PC-3 (cell line): ENCODE data around the gene SF3B6. TPM values are rescaled to one million over a fixed set of nuclear protein-coding genes. Genes with fewer than 3 reads are reported as not detected.
A peak's percentile ranks its signal among the peaks of the same experiment; 100 is the strongest.
"Not testable (repeated sequence)": the region's sequence is repeated elsewhere in the genome, so short reads cannot be mapped to it uniquely, and the experiment has no call there.

Experiments used
- ATAC-seq: fragments of 200-7000 bp; cut with Tn5 transposase; 2 replicates; pipeline ENCODE4 v1.9.1; 2020; ENCODE audit warnings: mild to moderate bottlenecking, moderate library complexity
- BruUV-seq: library from RNA; stranded (reverse); fragments of 400-500 nt; replicated peaks from 2 replicates; lab custom pipeline; 2021; lab: Mats Ljungman, UMichigan
- CTCF ChIA-PET: fragments of 300-600 bp; sonication (Branson Sonifier 250); formaldehyde crosslinking; loops from one replicate; lab custom pipeline; 2022; ENCODE audit warnings: antibody characterized with exemption; lab: Charles Lee
- POLR2A ChIA-PET: fragments of 300-600 bp; sonication (Branson Sonifier 250); formaldehyde crosslinking; loops from one replicate; lab custom pipeline; 2022; ENCODE audit warnings: antibody characterized with exemption; ENCODE audit not compliant: unreplicated experiment; lab: Charles Lee
- DNase-seq: peaks from one replicate; pipeline ENCODE4 v3.0.0-alpha.2; 2015
- H2AFZ ChIP-seq: fragments of 300-600 bp; sonication (generic); 2 replicates; pipeline ENCODE4 v1.6.0; 2016; ENCODE audit warnings: antibody characterized with exemption, low read length
- H3F3A ChIP-seq: fragments of 300-600 bp; sonication (generic); one replicate; pipeline ENCODE4 v1.6.0; 2017; ENCODE audit warnings: antibody characterized with exemption, low read length, control low read depth, mild to moderate bottlenecking; ENCODE audit not compliant: unreplicated experiment
- H3K27ac ChIP-seq: fragments of 300-600 bp; sonication (generic); 2 replicates; pipeline ENCODE4 v1.5.1; 2016; ENCODE audit warnings: mild to moderate bottlenecking, low read length
- H3K27me3 ChIP-seq: fragments of 300-600 bp; sonication (generic); 2 replicates; pipeline ENCODE4 v1.6.1; 2016; ENCODE audit warnings: low read length, mixed read lengths
- H3K36me3 ChIP-seq: fragments of 300-600 bp; sonication (generic); 2 replicates; pipeline ENCODE4 v1.6.1; 2016; ENCODE audit warnings: low read depth, mixed run types, low read length, mixed read lengths
- H3K4me1 ChIP-seq: fragments of 300-600 bp; sonication (generic); 2 replicates; pipeline ENCODE4 v1.5.1; 2016; ENCODE audit warnings: low read length; ENCODE audit not compliant: insufficient read depth
- H3K4me2 ChIP-seq: fragments of 300-600 bp; sonication (generic); 2 replicates; pipeline ENCODE4 v1.6.0; 2016; ENCODE audit warnings: low read length
- H3K4me3 ChIP-seq: fragments of 300-600 bp; sonication (generic); 2 replicates; pipeline ENCODE4 v1.5.1; 2016; ENCODE audit warnings: mild to moderate bottlenecking, low read length, mixed read lengths
- H3K79me2 ChIP-seq: fragments of 300-600 bp; sonication (generic); 2 replicates; pipeline ENCODE4 v1.6.1; 2017; ENCODE audit warnings: low read length, mixed read lengths
- H3K9ac ChIP-seq: fragments of 300-600 bp; sonication (generic); 2 replicates; pipeline ENCODE4 v1.6.0; 2016; ENCODE audit warnings: mild to moderate bottlenecking, low read length
- H3K9me2 ChIP-seq: fragments of 300-600 bp; sonication (generic); replicated peaks from 2 replicates; pipeline ENCODE4 v1.6.1; 2016; ENCODE audit warnings: mixed run types, low read length, mixed read lengths
- H3K9me3 ChIP-seq: fragments of 300-600 bp; sonication (generic); 2 replicates; pipeline ENCODE4 v1.6.1; 2016; ENCODE audit warnings: low read length, mixed read lengths
- H4K20me1 ChIP-seq: fragments of 300-600 bp; sonication (generic); 2 replicates; pipeline ENCODE4 v1.6.1; 2016; ENCODE audit warnings: low read length, mixed read lengths
- EZH2 ChIP-seq: fragments of 300-600 bp; sonication (generic); IDR thresholded peaks from one replicate; pipeline ENCODE4 v1.6.1; 2017; ENCODE audit warnings: antibody characterized with exemption, mild to moderate bottlenecking, low read length; ENCODE audit not compliant: unreplicated experiment
- EZH2phosphoT487 ChIP-seq: fragments of 300-600 bp; sonication (generic); IDR thresholded peaks from 2 replicates; pipeline ENCODE4 v1.6.1; 2018; ENCODE audit warnings: mild to moderate bottlenecking, antibody characterized with exemption, low read length, borderline replicate concordance
- intact Hi-C: fragments of 100-400 bp; cut with micrococcal nuclease; formaldehyde crosslinking; loops from 2 replicates; pipeline ENCODE4 v1.9.0; 2023
- total RNA-seq: library from RNA; depleted of rRNA; stranded (reverse); fragments of >200 nt; gene quantifications from 2 replicates; pipeline ENCODE4 v1.2.3, GENCODE V29; 2014
- TF ChIP-seq, protein P1 (sequence below): fragments of 300-600 bp; sonication (generic); conservative IDR thresholded peaks from 2 replicates; pipeline ENCODE4 v1.5.1; 2017; ENCODE audit warnings: antibody characterized with exemption, low read depth, mild to moderate bottlenecking, low read length

SF3B6 gene
- total RNA-seq, 1 experiment from 2014 or later, result 220 TPM

DNA sequence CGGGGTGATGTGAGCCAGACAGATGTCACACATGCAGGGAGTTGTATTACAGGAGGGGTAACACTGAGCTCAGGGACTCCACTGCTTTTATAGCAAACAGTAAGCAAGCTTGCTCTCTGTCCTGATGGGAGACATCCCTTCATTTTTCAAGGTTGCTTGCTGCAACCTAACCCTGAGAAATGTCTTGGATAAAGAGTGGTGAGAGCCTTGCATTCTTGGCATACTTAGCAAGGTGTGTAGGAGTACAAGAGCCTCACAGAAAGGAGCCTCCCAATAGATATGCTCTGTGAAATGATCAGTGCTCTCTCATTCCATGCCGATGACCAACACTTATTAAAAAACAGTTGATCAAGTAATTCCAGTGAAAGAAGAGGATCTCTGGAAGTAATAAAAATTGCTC lies 38.9 kb upstream of the SF3B6 start:
- intact Hi-C loops, result no loop called here
- no peak for ATAC-seq
- TF ChIP-seq, protein P1, sequence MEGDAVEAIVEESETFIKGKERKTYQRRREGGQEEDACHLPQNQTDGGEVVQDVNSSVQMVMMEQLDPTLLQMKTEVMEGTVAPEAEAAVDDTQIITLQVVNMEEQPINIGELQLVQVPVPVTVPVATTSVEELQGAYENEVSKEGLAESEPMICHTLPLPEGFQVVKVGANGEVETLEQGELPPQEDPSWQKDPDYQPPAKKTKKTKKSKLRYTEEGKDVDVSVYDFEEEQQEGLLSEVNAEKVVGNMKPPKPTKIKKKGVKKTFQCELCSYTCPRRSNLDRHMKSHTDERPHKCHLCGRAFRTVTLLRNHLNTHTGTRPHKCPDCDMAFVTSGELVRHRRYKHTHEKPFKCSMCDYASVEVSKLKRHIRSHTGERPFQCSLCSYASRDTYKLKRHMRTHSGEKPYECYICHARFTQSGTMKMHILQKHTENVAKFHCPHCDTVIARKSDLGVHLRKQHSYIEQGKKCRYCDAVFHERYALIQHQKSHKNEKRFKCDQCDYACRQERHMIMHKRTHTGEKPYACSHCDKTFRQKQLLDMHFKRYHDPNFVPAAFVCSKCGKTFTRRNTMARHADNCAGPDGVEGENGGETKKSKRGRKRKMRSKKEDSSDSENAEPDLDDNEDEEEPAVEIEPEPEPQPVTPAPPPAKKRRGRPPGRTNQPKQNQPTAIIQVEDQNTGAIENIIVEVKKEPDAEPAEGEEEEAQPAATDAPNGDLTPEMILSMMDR, result no peak
- TF ChIP-seq EZH2 (no peak), EZH2phosphoT487 (no peak)

DNA sequence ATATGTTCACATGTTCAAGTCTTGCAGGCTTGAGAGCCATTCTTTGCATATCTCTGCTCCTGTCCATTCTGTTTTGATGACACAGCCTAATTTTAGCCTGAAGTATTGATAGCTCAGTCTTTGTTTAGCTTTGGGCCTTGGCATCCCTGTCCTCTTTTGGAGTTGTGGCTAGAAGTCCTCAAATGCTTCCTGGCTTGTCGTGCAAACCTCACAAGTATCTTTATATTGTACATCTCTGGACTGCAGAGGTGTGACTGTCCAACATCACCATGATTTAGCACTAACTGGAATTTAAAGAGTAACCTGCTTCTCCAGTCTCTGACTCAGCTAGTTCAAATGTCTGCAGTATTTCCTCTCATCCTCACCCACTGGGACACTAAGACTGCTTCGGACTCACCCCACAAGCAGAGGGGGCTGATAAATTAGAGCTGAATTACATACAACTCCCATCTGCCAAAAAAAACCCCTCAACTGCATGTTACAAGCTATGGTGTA lies 35.3 kb upstream of the SF3B6 start:
- DNase-seq, result peak; percentile 63
- Histone ChIP-seq H4K20me1 (no peaks in the 10 kb centered on the region), H3K9me3 (no peaks in the 10 kb centered on the region), H3F3A (no peaks in the 10 kb centered on the region), H3K4me1 (peaks cover 11% of the 10 kb centered on the region), H3K79me2 (no peaks in the 10 kb centered on the region), H3K4me2 (peak overlapping the region; percentile 10; the same call in 1 of the 2 replicates), H2AFZ (0 out of 2 replicates have a peak overlapping the region, but pooled peaks have one; percentile 16), H3K27me3 (no peaks in the 10 kb centered on the region), H3K9me2 (no peaks in the 10 kb centered on the region), H3K27ac (no peak overlapping the region), H3K4me3 (no peak overlapping the region), H3K9ac (no peak overlapping the region), H3K36me3 (no peaks in the 10 kb centered on the region)
- ATAC-seq, result peak; percentile 53
- TF ChIP-seq EZH2phosphoT487, result no peak
- TF ChIP-seq, protein P1, result no peak
- no peak for TF ChIP-seq EZH2
- ChIA-PET CTCF (interaction anchor here (0.6 kb wide), 1 partner anchor 282 kb away, joined by 3 read pairs; no protein-coding TSS in a partner anchor), POLR2A (interaction anchor here (0.6 kb wide), 1 partner anchor 789 kb away, joined by 7 read pairs; no protein-coding TSS in a partner anchor)
- no TSS peak for BruUV-seq
- intact Hi-C loops, result no loop called here

More for the DNA sequence above, 38.9 kb upstream of the SF3B6 start:
- H3K9me2 ChIP-seq, result no peaks in the 10 kb centered on the region
- no peaks in the 10 kb centered on the region for H3K27me3 ChIP-seq
- ChIA-PET POLR2A (no interaction called here), CTCF (no interaction called here)
- no peaks in the 10 kb centered on the region for H3K36me3 ChIP-seq
- H4K20me1 ChIP-seq, result no peaks in the 10 kb centered on the region
- H3K4me3 ChIP-seq, result no peak overlapping the region
- no peaks in the 10 kb centered on the region for H3K79me2 ChIP-seq
- no peaks in the 10 kb centered on the region for H3F3A ChIP-seq
- H3K4me1 ChIP-seq, result peaks cover 18% of the 10 kb centered on the region
- H2AFZ ChIP-seq, result no peak overlapping the region
- H3K4me2 ChIP-seq, result no peak overlapping the region
- H3K27ac ChIP-seq, result no peak overlapping the region
- BruUV-seq, result no TSS peak
- DNase-seq, result no peak
- H3K9me3 ChIP-seq, result no peaks in the 10 kb centered on the region
- no peak overlapping the region for H3K9ac ChIP-seq

DNA sequence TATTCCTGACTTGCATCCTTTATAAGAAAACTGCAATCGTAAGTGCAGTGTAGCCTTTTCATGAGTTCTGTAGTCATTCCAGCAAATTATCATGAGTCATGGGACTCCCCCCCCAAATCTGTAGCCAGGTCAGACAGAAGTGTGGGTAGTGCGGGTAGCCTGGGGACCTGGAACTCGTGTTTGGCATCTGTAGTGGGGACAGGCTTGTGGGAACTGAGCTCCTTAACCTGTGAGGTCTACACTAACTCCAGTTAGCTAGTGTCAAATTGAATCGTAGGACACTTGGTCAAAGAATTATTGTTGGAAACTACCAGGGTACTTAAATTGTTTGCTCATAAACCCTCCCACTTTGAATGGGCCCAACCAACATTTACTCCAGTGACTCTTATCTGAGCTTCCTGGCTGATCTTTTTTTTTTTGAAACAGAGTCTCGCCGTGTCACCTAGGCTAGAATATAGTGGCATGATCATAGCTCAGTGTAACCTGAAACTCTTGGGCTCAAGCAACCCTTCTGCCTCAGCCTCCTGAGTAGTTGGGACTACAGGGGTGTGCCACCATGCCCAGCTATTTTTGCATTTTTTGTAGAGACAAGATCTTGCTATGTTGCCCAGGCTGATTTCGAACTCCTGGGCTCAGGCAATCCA lies 34.7 kb upstream of the SF3B6 start:
- BruUV-seq, result no TSS peak
- intact Hi-C loops, result no loop called here
- CTCF ChIA-PET, result no interaction called here
- POLR2A ChIA-PET, result no interaction called here
- Histone ChIP-seq H2AFZ (no peak overlapping the region), H3K4me3 (no peak overlapping the region), H3K4me2 (peak overlapping the region; percentile 10; the same call in 1 of the 2 replicates), H3K27me3 (no peaks in the 10 kb centered on the region), H3K9me3 (no peaks in the 10 kb centered on the region), H3K9me2 (no peaks in the 10 kb centered on the region), H3K36me3 (no peaks in the 10 kb centered on the region), H4K20me1 (no peaks in the 10 kb centered on the region), H3K79me2 (no peaks in the 10 kb centered on the region), H3K4me1 (peaks cover 11% of the 10 kb centered on the region), H3K9ac (no peak overlapping the region), H3K27ac (no peak overlapping the region), H3F3A (no peaks in the 10 kb centered on the region)
- TF ChIP-seq EZH2, result no peak
- no peak for TF ChIP-seq EZH2phosphoT487
- TF ChIP-seq, protein P1, result no peak
- DNase-seq (no peak), ATAC-seq (no peak)

DNA sequence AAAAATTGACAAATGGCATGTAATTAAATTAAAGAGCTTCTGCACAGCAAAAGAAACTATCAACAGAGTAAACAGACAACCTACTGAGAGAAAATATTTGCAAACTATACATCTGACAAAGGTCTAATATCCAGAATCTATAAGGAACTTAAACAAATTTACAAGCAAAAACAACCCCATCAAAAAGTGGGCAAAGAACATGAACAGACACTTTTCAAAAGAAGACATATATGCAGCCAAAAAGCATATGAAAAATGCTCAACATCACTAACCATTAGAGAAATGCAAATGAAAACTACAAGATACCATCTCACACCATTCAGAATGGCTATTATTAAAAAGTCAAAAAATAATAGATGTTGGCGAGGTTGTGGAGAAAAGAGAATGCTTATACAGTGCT lies 33.3 kb upstream of the SF3B6 start:
- intact Hi-C loops, H3K36me3 ChIP-seq, H3K27ac ChIP-seq, ATAC-seq, H3K9me3 ChIP-seq, H3K4me2 ChIP-seq, H3K79me2 ChIP-seq, BruUV-seq, H2AFZ ChIP-seq, CTCF ChIA-PET, H3K9me2 ChIP-seq, DNase-seq, H3K4me3 ChIP-seq, H4K20me1 ChIP-seq, H3F3A ChIP-seq, H3K9ac ChIP-seq, H3K27me3 ChIP-seq: not testable (repeated sequence)
- POLR2A ChIA-PET, result interaction anchor here (0.6 kb wide), 1 partner anchor 25 kb away, joined by 3 read pairs; the partner anchor contains the start of gene TP53I3
- peaks cover 11% of the 10 kb centered on the region for H3K4me1 ChIP-seq
